HG02623 (cell line): ENCODE results near the gene BCAS3.
"Not testable (repeated sequence)": the region's sequence is repeated elsewhere in the genome, so short reads cannot be mapped to it uniquely, and the experiment has no call there.

Experiments
- ATAC-seq: cut with Tn5 transposase; IDR thresholded peaks from one replicate; pipeline ENCODE4 v1.9.1; 2021; ENCODE audit warnings: moderate library complexity; ENCODE audit not compliant: unreplicated experiment

The BCAS3 gene

GRCh38 chr17:60781880-60782412 lies 104.3 kb downstream of the BCAS3 start:
- no peak for ATAC-seq

GRCh38 chr17:60782742-60783141 lies 105.1 kb downstream of the BCAS3 start:
- no peak for ATAC-seq

- ATAC-seq = no peak
These were observed 112.6 kb downstream of the BCAS3 start for GRCh38 chr17:60790205-60790604.

- no peak for ATAC-seq
These were observed 114.7 kb downstream of the BCAS3 start for GRCh38 chr17:60792250-60792898.

GRCh38 chr17:60798576-60798975 lies 120.9 kb downstream of the BCAS3 start:
- no peak for ATAC-seq

GRCh38 chr17:60802377-60802776 lies 124.7 kb downstream of the BCAS3 start:
- ATAC-seq = no peak

- no peak for ATAC-seq
These were observed 125.4 kb downstream of the BCAS3 start for GRCh38 chr17:60803059-60803458.

GRCh38 chr17:60804831-60805230 lies 127.2 kb downstream of the BCAS3 start:
- no peak for ATAC-seq

- no peak for ATAC-seq
These were observed 131.8 kb downstream of the BCAS3 start for GRCh38 chr17:60809421-60809820.

GRCh38 chr17:60814941-60815340 lies 137.3 kb downstream of the BCAS3 start:
- not testable (repeated sequence) for ATAC-seq

- ATAC-seq = no peak
These were observed 139.5 kb downstream of the BCAS3 start for GRCh38 chr17:60817192-60817591.

- ATAC-seq = no peak
These were observed 141.9 kb downstream of the BCAS3 start for GRCh38 chr17:60819447-60820130.

GRCh38 chr17:60823515-60823914 lies 145.9 kb downstream of the BCAS3 start:
- no peak for ATAC-seq

GRCh38 chr17:60825351-60825750 lies 147.7 kb downstream of the BCAS3 start:
- ATAC-seq = no peak

- ATAC-seq = no peak
These were observed 150.3 kb downstream of the BCAS3 start for GRCh38 chr17:60827943-60828342.

GRCh38 chr17:60832151-60832585 lies 154.5 kb downstream of the BCAS3 start:
- ATAC-seq = no peak

GRCh38 chr17:60832631-60833030 lies 155.0 kb downstream of the BCAS3 start:
- ATAC-seq = no peak

GRCh38 chr17:60840456-60840855 lies 162.8 kb downstream of the BCAS3 start:
- no peak for ATAC-seq

- no peak for ATAC-seq
These were observed 167.4 kb downstream of the BCAS3 start for GRCh38 chr17:60845012-60845411.

GRCh38 chr17:60846175-60846574 lies 168.5 kb downstream of the BCAS3 start:
- ATAC-seq = no peak

- ATAC-seq = no peak
These were observed 173.5 kb downstream of the BCAS3 start for GRCh38 chr17:60851181-60851580.

GRCh38 chr17:60857556-60858080 lies 180.0 kb downstream of the BCAS3 start:
- no peak for ATAC-seq
